Hematopoietic multipotent progenitor cell treated with erythropoietin and hydrocortisone succinate and interleukin-3 and kit ligand, for 15 days (in vitro differentiated cells): ENCODE results near the gene WDR54.
A peak's percentile ranks its signal among the peaks of the same experiment; 100 is the strongest.
"Not testable (repeated sequence)": the region's sequence is repeated elsewhere in the genome, so short reads cannot be mapped to it uniquely, and the experiment has no call there.

Source experiments
- DNase-seq: peaks from one replicate; pipeline ENCODE4 v3.0.0-alpha.2; 2015; ENCODE audit warnings: low spot score

Gene WDR54

DNA sequence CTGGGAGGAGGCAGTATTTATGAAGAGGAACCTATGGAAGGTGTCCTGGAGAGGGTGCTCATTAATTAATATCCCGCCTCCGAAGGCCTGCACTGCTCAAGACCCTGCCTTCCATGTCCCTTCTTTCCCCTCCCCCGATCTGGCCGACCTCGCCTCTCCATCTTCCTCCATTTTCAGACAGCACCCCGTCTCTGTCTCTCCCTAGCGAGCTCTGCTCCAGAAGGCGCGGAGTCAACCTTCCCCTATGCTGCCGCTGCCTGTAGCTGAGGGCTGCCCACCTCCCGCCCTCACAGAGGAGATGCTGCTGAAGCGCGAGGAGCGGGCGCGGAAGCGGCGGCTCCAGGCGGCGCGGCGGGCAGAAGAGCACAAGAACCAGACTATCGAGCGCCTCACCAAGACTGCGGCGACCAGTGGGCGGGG, 35.6 kb downstream of the WDR54 start:
- no peak for DNase-seq

GRCh38 chr2:74457549-74458131, 36.1 kb downstream of the WDR54 start:
- DNase-seq: peak; percentile 34

DNA sequence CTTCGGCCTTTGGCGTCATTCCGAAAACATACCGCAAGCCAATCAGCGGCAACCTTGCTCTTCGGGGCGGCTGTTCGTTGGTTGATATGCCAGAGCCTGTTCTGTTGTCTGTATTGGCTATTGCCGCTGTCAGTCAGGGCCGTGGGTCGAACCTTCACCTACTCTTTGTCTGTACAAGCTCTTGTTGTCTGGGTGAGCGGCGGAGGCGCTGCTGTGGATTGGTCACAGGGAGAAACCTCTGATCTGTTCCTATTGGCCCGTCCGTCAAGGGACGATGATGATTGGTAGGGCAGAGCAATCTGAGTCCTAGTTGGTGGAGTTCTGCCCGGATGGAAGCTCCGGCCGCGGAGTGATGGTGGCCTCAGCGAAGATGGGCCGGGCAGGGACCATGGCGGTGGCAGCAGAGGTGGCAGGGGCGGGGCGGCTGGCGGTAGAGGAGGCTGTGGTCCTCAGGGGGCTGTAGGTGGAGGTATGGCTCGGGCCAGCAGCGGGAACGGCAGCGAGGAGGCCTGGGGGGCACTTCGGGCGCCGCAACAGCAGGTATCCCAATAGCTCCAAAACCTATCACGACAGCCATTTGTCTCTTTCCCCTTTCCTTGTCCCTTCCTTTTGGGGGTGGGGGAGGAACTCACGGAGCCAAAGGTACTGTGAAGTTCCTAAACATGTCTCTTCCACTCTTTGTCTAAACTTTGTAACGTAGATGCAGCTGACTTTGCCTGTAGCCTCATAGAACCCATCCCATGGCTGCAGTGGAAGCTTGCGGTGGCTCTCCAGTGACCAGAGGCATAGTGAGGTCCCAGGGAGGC, 36.8 kb downstream of the WDR54 start, which contains the start of gene WBP1:
TSS of gene WBP1 (plus strand) at position 307 of the 806 bp plus-strand sequence. CDS start at position 472, 165 bp downstream.
- peak; percentile 99 for DNase-seq

- DNase-seq: no peak
Observed at GRCh38 chr2:74458938-74459363, 37.4 kb downstream of the WDR54 start.

- DNase-seq: not testable (repeated sequence)
Observed at GRCh38 chr2:74459503-74460118, 38.1 kb downstream of the WDR54 start.

DNA sequence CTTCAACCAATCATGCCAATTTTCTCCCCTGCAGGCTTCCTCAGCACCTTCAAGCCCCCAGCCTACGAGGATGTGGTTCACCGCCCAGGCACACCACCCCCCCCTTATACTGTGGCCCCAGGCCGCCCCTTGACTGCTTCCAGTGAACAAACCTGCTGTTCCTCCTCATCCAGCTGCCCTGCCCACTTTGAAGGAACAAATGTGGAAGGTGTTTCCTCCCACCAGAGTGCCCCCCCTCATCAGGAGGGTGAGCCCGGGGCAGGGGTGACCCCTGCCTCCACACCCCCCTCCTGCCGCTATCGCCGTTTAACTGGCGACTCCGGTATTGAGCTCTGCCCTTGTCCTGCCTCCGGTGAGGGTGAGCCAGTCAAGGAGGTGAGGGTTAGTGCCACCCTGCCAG, 38.7 kb downstream of the WDR54 start:
- not testable (repeated sequence) for DNase-seq

- no peak for DNase-seq
Observed at GRCh38 chr2:74461187-74462053, 39.9 kb downstream of the WDR54 start.

GRCh38 chr2:74462054-74462785, 40.7 kb downstream of the WDR54 start:
- DNase-seq: no peak

DNA sequence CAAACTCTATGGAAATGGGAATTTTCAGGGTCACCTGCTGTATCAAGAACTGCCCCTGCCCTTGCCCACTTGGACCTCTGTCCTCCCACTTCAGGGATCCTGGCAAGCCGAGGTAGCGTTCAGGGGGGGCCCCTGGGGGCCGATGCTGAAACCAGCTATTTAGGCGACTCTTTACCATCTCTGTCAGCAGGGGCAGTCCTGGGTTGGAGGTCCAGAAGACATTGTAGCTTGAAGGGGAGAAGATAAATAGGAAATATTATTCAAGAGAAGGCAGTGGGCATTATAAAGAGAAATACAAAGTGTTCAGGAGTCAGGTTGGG, 41.2 kb downstream of the WDR54 start:
- no peak for DNase-seq

GRCh38 chr2:74464406-74464805, 42.9 kb downstream of the WDR54 start:
- DNase-seq: no peak

DNA sequence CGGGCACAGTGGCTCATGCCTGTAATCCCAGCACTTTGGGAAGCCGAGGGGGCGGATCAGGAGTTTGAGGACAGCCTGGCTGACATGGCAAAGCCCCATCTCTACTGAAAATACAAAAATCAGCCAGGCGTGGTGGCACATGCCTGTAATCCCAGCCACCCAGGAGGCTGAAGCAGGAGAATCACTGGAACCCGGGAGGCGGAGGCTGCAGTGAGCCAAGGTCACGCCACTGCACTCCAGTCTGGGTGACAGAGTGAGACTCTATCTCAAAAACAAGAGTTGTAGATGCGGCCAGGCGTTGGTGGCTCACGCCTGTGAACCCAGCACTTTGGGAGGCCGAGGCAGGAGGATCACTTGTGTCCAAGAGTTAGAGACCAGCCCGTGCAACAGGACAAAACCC, 49.2 kb downstream of the WDR54 start:
- DNase-seq: not testable (repeated sequence)

GRCh38 chr2:74471332-74472065, 50.0 kb downstream of the WDR54 start:
- no peak for DNase-seq

DNA sequence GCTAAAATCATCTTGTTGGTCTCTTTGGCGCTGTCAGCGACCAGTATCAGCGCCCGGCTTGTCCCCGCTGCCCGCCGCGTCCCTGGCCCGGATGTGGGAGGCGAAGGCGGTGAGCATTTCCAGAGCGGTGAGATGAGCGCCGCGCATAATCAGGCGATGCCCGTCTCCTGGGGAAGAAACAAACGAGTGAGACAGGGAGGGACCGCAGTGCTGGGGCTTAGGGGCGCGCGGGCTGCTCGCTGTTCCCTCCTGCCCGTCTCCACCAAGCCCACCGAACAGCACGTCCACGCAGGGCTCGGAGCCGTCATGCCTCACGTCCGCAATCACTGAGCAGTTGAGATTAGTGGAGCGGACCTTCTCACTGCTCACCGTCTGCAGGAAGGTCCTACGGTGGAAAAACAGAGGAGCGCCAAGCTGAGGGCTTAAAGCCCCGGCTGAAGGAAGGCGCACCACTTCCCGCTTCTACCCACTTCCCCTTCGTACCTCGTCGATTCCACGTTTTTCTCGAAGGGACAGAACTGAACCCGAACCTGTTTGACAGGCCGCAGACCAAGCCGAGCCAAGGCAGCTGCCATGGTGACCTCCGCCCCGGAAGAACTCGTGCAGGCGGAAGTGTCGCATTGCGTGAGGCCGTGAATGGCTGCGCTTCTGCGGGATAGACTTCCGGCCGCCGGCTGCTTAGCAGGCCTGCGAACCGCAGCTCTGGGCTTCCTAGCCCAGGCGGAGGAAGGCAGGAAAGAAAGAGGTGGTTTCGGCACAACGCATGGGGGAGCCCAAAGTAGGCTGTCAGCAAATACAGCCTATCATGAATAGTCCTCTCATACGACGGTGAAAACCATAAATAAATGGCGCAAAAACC, 50.8 kb downstream of the WDR54 start, which contains the start of gene MRPL53:
TSS of gene MRPL53 (minus strand) at position 595 of the 859 bp plus-strand sequence. CDS start at position 575, 20 bp downstream.
- peak; percentile 95 for DNase-seq

GRCh38 chr2:74472945-74473258, 51.4 kb downstream of the WDR54 start:
- no peak for DNase-seq

GRCh38 chr2:74474481-74474880, 53.0 kb downstream of the WDR54 start:
- DNase-seq: no peak

GRCh38 chr2:74474899-74475298, 53.4 kb downstream of the WDR54 start:
- no peak for DNase-seq
